ENCODE results near the gene SSBP3.

DNA sequence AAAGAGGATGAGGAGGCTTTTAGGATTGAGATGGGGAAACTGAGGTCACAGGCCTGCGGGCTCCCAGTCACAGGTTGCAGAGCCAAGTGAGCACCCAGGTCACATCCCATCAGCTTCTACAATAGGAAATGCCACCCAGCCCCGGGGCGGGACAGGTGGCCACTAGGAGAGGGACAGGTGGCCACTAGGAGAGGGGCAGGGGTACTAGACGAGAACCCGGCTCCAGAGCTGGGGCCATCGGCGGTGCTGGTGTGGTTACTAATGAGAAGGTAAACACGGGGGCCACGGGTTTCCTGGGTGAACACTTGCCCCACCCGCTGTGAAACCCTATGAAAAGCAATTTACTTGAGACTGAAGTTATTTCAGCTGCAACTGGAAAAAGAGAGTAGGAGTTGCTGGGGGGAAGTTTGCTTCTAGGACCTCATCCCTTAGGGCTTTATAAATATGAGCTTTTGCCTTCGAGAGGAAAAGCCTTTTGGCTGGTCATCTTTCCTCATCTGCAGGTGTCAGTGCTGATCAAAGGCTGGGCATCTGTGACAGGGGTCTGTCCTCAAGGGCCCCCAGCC lies 153.7 kb downstream of the SSBP3 start:
- TF ChIP-seq CTCF (IDR thresholded peaks at IDR 0.05) (no peak), POLR2A (IDR thresholded peaks at IDR 0.05) (no peak), POLR2AphosphoS5 (IDR thresholded peaks at IDR 0.05) (no peak)

Data from breast epithelium (tissue), 3 donors.